HCT116 (cell line): ENCODE measurements around the gene CA12. TPM values are rescaled to one million over a fixed set of nuclear protein-coding genes. Genes with fewer than 3 reads are reported as not detected.

Experiments
- ATAC-seq: fragments of 200-7000 bp; cut with Tn5 transposase; 2 replicates; pipeline ENCODE4 v1.9.1; 2020; ENCODE audit warnings: mild to moderate bottlenecking, moderate library complexity
- BruUV-seq: library from RNA; stranded (reverse); fragments of 400-500 nt; replicated peaks from 2 replicates; lab custom pipeline; 2021; lab: Mats Ljungman, UMichigan
- CTCF ChIA-PET: fragments of 300-600 bp; sonication (Branson Sonifier 250); formaldehyde crosslinking; loops from one replicate; lab custom pipeline; 2021; ENCODE audit warnings: antibody characterized with exemption; lab: Charles Lee
- POLR2A ChIA-PET: fragments of 300-600, 350-600 bp; sonication (Branson Sonifier 250); formaldehyde crosslinking; loops from one replicate; lab custom pipeline; 2021; ENCODE audit warnings: antibody characterized with exemption; lab: Charles Lee
- RAD21 ChIA-PET, 2 experiments: fragments of 300-600 bp; sonication (Branson Sonifier 250); formaldehyde crosslinking; loops; one replicate each; lab custom pipeline; 2023; ENCODE audit warnings: low total read pairs in 2 of 2; ENCODE audit not compliant: uncharacterized antibody in 2 of 2, unreplicated experiment in 2 of 2, low non-redundant PET in 1 of 2; lab: Charles Lee
- DNase-seq: peaks from one replicate; pipeline ENCODE4 v3.0.0-alpha.2; 2010; ENCODE audit warnings: low read depth, low spot score
- H2AFZ ChIP-seq: fragments of 200-600 bp; shearing (Covaris generic), sonication (generic); 2 replicates; pipeline ENCODE4 v1.6.1; 2017; ENCODE audit warnings: low read depth, mixed run types, mixed read lengths, antibody characterized with exemption, low read length; ENCODE audit not compliant: poor library complexity, severe bottlenecking
- H3K27ac ChIP-seq: 2 replicates; pipeline ENCODE4 v1.5.1; 2012; ENCODE audit warnings: low read depth, low read length
- H3K27me3 ChIP-seq: fragments of 200-600 bp; sonication (generic); 2 replicates; pipeline ENCODE4 v1.6.1; 2016; ENCODE audit warnings: mixed run types, low read length, mixed read lengths; ENCODE audit not compliant: insufficient read depth
- H3K36me3 ChIP-seq, 2 experiments: fragments of 200-500 bp in 1 of 2; fragments of 200-600 bp in 1 of 2; sonication (Bioruptor generic) in 1 of 2; sonication (generic) in 1 of 2; 2 replicates each; pipeline versions ENCODE4 v1.5.1 to v1.6.1; 2014 to 2016; ENCODE audit warnings: low read length in 2 of 2, inconsistent platforms in 1 of 2, mixed read lengths in 1 of 2, mixed run types in 1 of 2; ENCODE audit not compliant: insufficient read depth in 2 of 2, control insufficient read depth in 1 of 2
- H3K4me1 ChIP-seq, 2 experiments: fragments of 200-600 bp in 1 of 2; sonication (generic) in 1 of 2; 2 replicates each; pipeline versions ENCODE4 v1.5.1 to v1.6.1; 2012 to 2017; ENCODE audit warnings: low read length in 2 of 2, inconsistent platforms in 1 of 2, mild to moderate bottlenecking in 1 of 2, mixed read lengths in 1 of 2, mixed run types in 1 of 2, moderate library complexity in 1 of 2; ENCODE audit not compliant: insufficient read depth in 2 of 2, control insufficient read depth in 1 of 2
- H3K4me2 ChIP-seq: fragments of 200-600 bp; sonication (generic); 2 replicates; pipeline ENCODE4 v1.6.1; 2017; ENCODE audit warnings: mixed run types, low read length, mixed read lengths
- H3K4me3 ChIP-seq, 2 experiments: fragments of 200-600 bp in 1 of 2; sonication (generic) in 1 of 2; replicated peaks in 1 of 2; 2 replicates each; pipeline ENCODE4 v1.5.1; 2011 to 2016; ENCODE audit warnings: low read length in 2 of 2, control low read depth in 1 of 2, low read depth in 1 of 2, mild to moderate bottlenecking in 1 of 2, mixed read lengths in 1 of 2, mixed run types in 1 of 2
- H3K79me2 ChIP-seq: fragments of 200-600 bp; sonication (generic); 2 replicates; pipeline ENCODE4 v1.6.1; 2017; ENCODE audit warnings: mild to moderate bottlenecking, mixed run types, low read length, moderate library complexity, mixed read lengths; ENCODE audit not compliant: insufficient read depth
- H3K9ac ChIP-seq: fragments of 200-600 bp; sonication (generic); 2 replicates; pipeline ENCODE4 v1.6.1; 2016; ENCODE audit warnings: low read length, mixed read lengths
- H3K9me2 ChIP-seq: fragments of 200-600 bp; sonication (generic), shearing (Covaris generic); 2 replicates; pipeline ENCODE4 v1.6.1; 2017; ENCODE audit warnings: mixed run types, mild to moderate bottlenecking, moderate library complexity; ENCODE audit not compliant: insufficient read depth
- H3K9me3 ChIP-seq, 2 experiments: fragments of 200-500 bp in 1 of 2; fragments of 200-600 bp in 1 of 2; sonication (Bioruptor generic) in 1 of 2; sonication (generic) in 1 of 2; 2 replicates each; pipeline ENCODE4 v1.6.1; 2014 to 2017; ENCODE audit warnings: low read length in 2 of 2, mixed read lengths in 2 of 2, inconsistent platforms in 1 of 2, low read depth in 1 of 2, mild to moderate bottlenecking in 1 of 2, mixed run types in 1 of 2, moderate library complexity in 1 of 2; ENCODE audit not compliant: control insufficient read depth in 1 of 2, insufficient read depth in 1 of 2
- H4K20me1 ChIP-seq: fragments of 200-600 bp; sonication (generic), shearing (Covaris generic); 2 replicates; pipeline ENCODE4 v1.6.1; 2017; ENCODE audit warnings: mixed run types, mild to moderate bottlenecking, moderate library complexity; ENCODE audit not compliant: insufficient read depth
- CEBPB ChIP-seq: IDR thresholded peaks from 2 replicates; pipeline ENCODE4 v1.6.1; 2012; ENCODE audit warnings: low read depth
- CTCF ChIP-seq, 3 experiments: fragments of 200-600 bp in 1 of 3; sonication (generic) in 1 of 3; IDR thresholded peaks in 2 of 3; conservative IDR thresholded peaks in 1 of 3; 2 replicates each; pipeline ENCODE4 v1.5.1; 2012 to 2017; ENCODE audit warnings: low read depth in 2 of 3, low read length in 2 of 3, antibody characterized with exemption in 1 of 3, borderline replicate concordance in 1 of 3, control low read depth in 1 of 3, mild to moderate bottlenecking in 1 of 3, mixed read lengths in 1 of 3, mixed run types in 1 of 3, moderate library complexity in 1 of 3; ENCODE audit not compliant: insufficient read depth in 1 of 3
- EGR1 ChIP-seq: IDR thresholded peaks from 2 replicates; pipeline ENCODE4 v1.6.1; 2012; ENCODE audit warnings: low read depth
- ELF1 ChIP-seq: IDR thresholded peaks from 2 replicates; pipeline ENCODE4 v1.6.1; 2012; ENCODE audit warnings: low read depth, borderline replicate concordance
- EZH2 ChIP-seq: fragments of 200-600 bp; sonication (generic); IDR thresholded peaks from 2 replicates; pipeline ENCODE4 v1.6.1; 2017; ENCODE audit warnings: antibody characterized with exemption, mixed run types
- EZH2phosphoT487 ChIP-seq: fragments of 200-600 bp; IDR thresholded peaks from 2 replicates; pipeline ENCODE4 v1.6.1; 2018; ENCODE audit warnings: antibody characterized with exemption, borderline replicate concordance
- JUND ChIP-seq: IDR thresholded peaks from 2 replicates; pipeline ENCODE4 v1.6.1; 2012
- POLR2A ChIP-seq: IDR thresholded peaks from 2 replicates; pipeline ENCODE4 v1.7.0; 2011; ENCODE audit warnings: borderline replicate concordance; ENCODE audit not compliant: insufficient read depth, insufficient read length; ENCODE audit errors: extremely low read depth
- POLR2AphosphoS5 ChIP-seq: IDR thresholded peaks from 2 replicates; pipeline ENCODE4 v1.6.1; 2011; ENCODE audit warnings: mild to moderate bottlenecking, low read depth, low read length, moderate library complexity
- RAD21 ChIP-seq: IDR thresholded peaks from 2 replicates; pipeline ENCODE4 v1.6.1; 2012; ENCODE audit warnings: low read depth, mild to moderate bottlenecking
- SRF ChIP-seq: IDR thresholded peaks from 2 replicates; pipeline ENCODE4 v1.6.1; 2012; ENCODE audit warnings: low read depth
- TCF7L2 ChIP-seq: IDR thresholded peaks from 2 replicates; pipeline ENCODE4 v1.7.0; 2011; ENCODE audit warnings: borderline replicate concordance, inconsistent platforms; ENCODE audit not compliant: insufficient read depth, insufficient read length; ENCODE audit errors: extremely low read depth
- YY1 ChIP-seq: IDR thresholded peaks from 2 replicates; pipeline ENCODE4 v1.6.1; 2011; ENCODE audit warnings: low read length, low read depth, moderate library complexity, mild to moderate bottlenecking; ENCODE audit not compliant: insufficient replicate concordance; ENCODE audit errors: extremely low read depth
- ZFX ChIP-seq: fragments of 450-650 bp; IDR thresholded peaks from 2 replicates; pipeline ENCODE4 v1.6.1; 2017
- intact Hi-C: fragments of 100-400 bp; cut with micrococcal nuclease; formaldehyde crosslinking; loops from 2 replicates; pipeline ENCODE4 v1.10.0; 2022
- total RNA-seq: library from RNA; stranded (reverse); gene quantifications from one replicate; pipeline ENCODE4 v1.2.1, GENCODE V29; 2021; ENCODE audit not compliant: unreplicated experiment
- TF ChIP-seq, protein P1 (sequence below): IDR thresholded peaks from 2 replicates; pipeline ENCODE4 v1.6.1; 2012
- TF ChIP-seq, protein P2 (sequence below): IDR thresholded peaks from 2 replicates; pipeline ENCODE4 v1.6.1; 2012
- TF ChIP-seq, protein P3 (sequence below): IDR thresholded peaks from 2 replicates; pipeline ENCODE4 v1.6.1; 2011; ENCODE audit warnings: mild to moderate bottlenecking, low read length, moderate library complexity; ENCODE audit not compliant: insufficient replicate concordance; ENCODE audit errors: extremely low read depth

CA12 gene
- total RNA-seq, 1 experiment from 2014 or later, result 1.8 TPM

- Histone ChIP-seq H3K4me2 (no peak overlapping the region), H3K4me3 (no peak overlapping the region), H3K9ac (no peak overlapping the region), H4K20me1 (no peaks in the 10 kb centered on the region), H3K9me2 (no peaks in the 10 kb centered on the region), H3K27me3 (no peaks in the 10 kb centered on the region), H3K27ac (no peak overlapping the region), H3K79me2 (no peaks in the 10 kb centered on the region), H3K4me1 (peaks cover 0 to 10% of the 10 kb centered on the region in 2 experiments; a peak in 2 of 4 replicates), H3K9me3 (no peaks in the 10 kb centered on the region), H3K36me3 (no peaks in the 10 kb centered on the region), H2AFZ (no peak overlapping the region)
- RAD21 ChIA-PET, result no interaction called here
- no TSS peak for BruUV-seq
- no peak for TF ChIP-seq EGR1
- TF ChIP-seq RAD21, result no peak
- no peak for TF ChIP-seq CEBPB
- TF ChIP-seq, protein P1, sequence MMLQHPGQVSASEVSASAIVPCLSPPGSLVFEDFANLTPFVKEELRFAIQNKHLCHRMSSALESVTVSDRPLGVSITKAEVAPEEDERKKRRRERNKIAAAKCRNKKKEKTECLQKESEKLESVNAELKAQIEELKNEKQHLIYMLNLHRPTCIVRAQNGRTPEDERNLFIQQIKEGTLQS, result no peak
- no peak for TF ChIP-seq ZFX
- no peak for TF ChIP-seq TCF7L2
- CTCF ChIA-PET, result no interaction called here
- intact Hi-C loops, result no loop called here
- POLR2A ChIA-PET, result no interaction called here
- DNase-seq (no peak), ATAC-seq (no peak)
Measured at GRCh38 chr15:63337046-63337445, 44.6 kb downstream of the CA12 start.

DNA sequence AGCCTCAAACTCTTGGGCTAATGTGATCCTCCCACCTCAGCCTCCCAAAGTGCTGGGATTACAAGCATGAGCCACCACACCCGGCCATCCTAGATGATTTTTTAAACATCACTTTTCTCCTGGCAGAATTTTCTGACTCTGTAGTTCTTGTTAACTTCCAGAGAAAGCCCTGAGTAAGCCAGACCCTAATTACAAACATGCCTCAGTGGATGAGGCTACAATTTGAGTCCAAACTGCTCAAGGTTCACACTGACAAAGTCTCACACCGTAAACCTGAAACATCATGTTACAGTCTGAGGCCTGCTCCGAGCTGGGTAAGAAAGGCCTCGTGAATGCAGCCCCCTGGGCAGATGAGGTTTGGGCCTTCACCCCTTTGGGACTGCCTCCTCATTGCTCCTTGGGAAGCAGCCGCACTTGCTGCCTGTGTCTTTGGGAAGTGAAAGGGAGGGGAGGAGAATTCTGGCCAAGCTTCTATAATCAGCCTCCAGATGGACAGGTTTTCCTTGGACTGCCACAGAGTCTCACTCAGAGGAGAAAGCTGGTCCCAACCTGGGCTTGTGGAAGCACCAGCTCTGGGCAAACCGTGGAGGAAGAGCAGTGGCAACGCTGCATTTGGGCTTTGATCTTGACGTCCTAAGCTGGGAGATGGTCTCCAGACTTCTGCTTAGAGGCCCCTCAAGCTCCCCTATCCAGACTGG, 46.0 kb downstream of the CA12 start:
- H3K4me2 ChIP-seq, result no peak overlapping the region
- H3K4me1 ChIP-seq, result peaks cover 0 to 16% of the 10 kb centered on the region in 2 experiments; a peak in 2 of 4 replicates
- no peak overlapping the region for H3K9ac ChIP-seq
- H3K9me2 ChIP-seq, result no peaks in the 10 kb centered on the region
- H2AFZ ChIP-seq, result no peak overlapping the region
- H3K79me2 ChIP-seq, result no peaks in the 10 kb centered on the region
- CTCF ChIA-PET, result no interaction called here
- no TSS peak for BruUV-seq
- intact Hi-C loops, result no loop called here
- H3K9me3 ChIP-seq, result no peaks in the 10 kb centered on the region
- H3K27ac ChIP-seq, result no peak overlapping the region
- no peak overlapping the region for H3K4me3 ChIP-seq
- H4K20me1 ChIP-seq, result no peaks in the 10 kb centered on the region
- no peak for ATAC-seq
- no peaks in the 10 kb centered on the region for H3K27me3 ChIP-seq
- RAD21 ChIA-PET, result no interaction called here
- POLR2A ChIA-PET, result no interaction called here
- H3K36me3 ChIP-seq, result no peaks in the 10 kb centered on the region
- no peak for DNase-seq
- TF ChIP-seq POLR2AphosphoS5 (no peak), EZH2 (no peak), YY1 (no peak), ELF1 (no peak), CEBPB (no peak), SRF (no peak), CTCF (IDR thresholded peaks at IDR 0.05 in 2 of 3, conservative IDR thresholded peaks at IDR 0.05 in 1 of 3; ENCODE audit: borderline replicate concordance in 1 of 3, insufficient read depth in 1 of 3, low read depth in 2 of 3, low read length in 2 of 3) (no peak), ZFX (no peak), EZH2phosphoT487 (no peak), RAD21 (no peak), JUND (no peak), POLR2A (no peak)
- TF ChIP-seq, protein P2, sequence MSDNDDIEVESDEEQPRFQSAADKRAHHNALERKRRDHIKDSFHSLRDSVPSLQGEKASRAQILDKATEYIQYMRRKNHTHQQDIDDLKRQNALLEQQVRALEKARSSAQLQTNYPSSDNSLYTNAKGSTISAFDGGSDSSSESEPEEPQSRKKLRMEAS, result no peak
- TF ChIP-seq, protein P3, sequence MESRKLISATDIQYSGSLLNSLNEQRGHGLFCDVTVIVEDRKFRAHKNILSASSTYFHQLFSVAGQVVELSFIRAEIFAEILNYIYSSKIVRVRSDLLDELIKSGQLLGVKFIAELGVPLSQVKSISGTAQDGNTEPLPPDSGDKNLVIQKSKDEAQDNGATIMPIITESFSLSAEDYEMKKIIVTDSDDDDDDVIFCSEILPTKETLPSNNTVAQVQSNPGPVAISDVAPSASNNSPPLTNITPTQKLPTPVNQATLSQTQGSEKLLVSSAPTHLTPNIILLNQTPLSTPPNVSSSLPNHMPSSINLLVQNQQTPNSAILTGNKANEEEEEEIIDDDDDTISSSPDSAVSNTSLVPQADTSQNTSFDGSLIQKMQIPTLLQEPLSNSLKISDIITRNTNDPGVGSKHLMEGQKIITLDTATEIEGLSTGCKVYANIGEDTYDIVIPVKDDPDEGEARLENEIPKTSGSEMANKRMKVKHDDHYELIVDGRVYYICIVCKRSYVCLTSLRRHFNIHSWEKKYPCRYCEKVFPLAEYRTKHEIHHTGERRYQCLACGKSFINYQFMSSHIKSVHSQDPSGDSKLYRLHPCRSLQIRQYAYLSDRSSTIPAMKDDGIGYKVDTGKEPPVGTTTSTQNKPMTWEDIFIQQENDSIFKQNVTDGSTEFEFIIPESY, result no peak
